ENCODE results near the gene ZNRF1.
"Not testable (repeated sequence)": the region's sequence is repeated elsewhere in the genome, so short reads cannot be mapped to it uniquely, and the experiment has no call there.

The ZNRF1 gene

DNA sequence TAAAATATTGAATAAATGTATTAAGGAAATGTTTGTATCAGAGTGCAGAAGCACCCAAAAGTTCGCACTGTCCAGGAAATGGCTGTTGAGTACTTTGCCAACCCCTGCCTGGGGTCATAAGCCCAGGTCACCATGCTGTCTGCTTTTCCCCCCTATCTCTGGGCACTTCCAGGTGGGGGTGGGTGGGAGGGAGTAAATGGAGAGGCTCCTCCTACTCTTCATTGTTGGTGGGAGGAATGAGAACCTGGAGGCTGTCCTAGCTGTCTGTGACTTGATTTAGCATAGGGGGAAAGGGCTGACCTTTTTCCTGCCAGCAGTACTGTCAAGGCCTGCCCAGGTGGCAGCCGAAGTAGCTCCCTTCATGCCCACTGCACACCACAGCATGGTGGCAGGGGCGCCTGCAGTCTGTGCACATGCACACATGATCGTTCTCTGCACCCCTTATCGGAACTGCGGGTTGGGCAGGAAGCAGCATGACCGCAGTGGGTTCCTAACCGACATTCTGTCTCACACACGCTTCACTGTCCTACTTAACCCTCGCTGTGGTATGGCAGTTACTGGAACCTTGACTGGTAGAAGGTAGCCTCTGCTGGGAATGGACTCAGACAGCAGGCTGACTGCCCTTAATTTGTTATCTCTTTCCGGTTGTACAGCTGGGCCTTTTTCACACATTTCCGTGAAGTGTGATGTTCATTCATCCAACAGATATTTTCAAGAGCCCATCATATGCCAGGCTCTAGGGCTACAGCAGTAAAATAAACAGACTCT is 76.3 kb downstream of the ZNRF1 start:
- DNase-seq (ENCODE audit: low read depth in 2 of 2, low spot score in 1 of 2): peak; percentile 58 to 63

DNA sequence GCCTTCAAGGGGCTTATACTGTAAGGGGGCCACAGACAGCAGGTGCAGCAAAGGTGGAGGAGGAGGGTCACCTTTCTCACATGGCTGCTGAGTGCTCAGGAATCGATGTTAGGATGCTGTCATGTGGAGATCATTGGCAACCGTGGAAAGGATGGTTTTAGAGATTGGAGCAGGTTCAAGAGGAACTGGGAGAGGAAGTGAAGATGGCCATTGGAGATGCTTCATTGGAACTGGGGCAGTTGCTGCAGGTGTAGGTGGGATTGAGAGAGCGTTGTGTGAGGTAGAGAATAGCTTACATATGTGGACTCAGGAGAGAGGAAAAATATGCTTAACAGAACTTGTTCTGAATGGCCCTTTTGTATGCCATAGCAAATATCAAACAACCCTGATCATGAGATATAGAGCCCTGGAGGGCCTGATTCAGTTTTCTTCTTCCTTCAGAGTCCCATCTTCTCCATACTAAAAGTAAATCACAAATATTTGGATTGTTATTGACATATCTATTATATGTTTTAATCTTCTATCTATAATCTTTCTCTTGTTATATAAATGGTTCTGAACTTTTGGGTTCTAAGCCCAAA is 77.0 kb downstream of the ZNRF1 start:
- DNase-seq (ENCODE audit: low read depth in 2 of 2, low spot score in 1 of 2): no peak

DNA sequence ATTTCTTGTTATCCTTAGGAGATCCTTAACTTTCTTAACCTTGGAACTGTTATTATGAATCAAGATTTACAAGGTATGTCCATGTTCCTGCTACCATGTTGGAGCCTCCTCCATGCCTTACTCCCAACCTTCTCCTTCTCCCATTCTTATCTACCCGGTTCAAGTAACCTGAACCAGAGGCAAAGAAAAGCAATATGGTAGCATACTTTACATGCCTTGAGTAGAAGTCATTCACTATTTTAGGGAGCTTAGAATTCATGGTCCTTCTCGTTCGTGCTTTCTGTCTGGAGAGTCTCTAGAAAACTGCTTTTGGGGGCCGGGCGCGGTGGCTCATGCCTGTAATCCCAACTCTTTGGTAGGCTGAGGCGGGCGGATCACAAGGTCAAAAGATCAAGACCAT is 80.1 kb downstream of the ZNRF1 start:
- no peak for DNase-seq (ENCODE audit: low read depth in 2 of 2, low spot score in 1 of 2)

DNA sequence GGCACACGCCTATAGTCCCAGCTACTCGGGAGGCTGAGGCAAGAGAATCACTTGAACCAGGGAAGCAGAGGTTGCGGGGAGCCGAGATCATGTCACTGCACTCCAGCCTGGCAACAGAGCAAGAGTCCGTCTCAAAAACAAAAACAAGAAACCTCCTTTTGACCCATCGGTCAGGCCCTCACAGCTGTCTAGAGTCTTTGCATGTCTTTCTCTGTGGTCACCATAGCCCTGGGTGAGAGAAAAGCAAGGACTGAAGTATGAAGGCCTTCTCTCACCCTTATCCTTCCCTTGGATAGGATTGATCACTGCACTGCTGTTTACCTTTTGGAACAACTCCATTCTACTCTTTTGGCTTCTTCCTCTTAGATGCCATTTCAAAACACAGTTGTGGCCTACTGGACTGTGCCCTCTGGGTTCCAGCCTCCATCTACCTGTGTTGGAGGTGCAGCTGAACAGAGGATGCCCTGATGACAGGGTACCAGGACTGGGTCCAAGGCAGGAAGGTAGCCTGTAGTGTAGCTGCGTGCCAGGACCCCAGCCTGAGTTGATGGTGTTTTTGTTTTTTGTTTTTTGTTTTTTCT is 80.6 kb downstream of the ZNRF1 start:
- no peak for DNase-seq (ENCODE audit: low read depth in 2 of 2, low spot score in 1 of 2)

DNA sequence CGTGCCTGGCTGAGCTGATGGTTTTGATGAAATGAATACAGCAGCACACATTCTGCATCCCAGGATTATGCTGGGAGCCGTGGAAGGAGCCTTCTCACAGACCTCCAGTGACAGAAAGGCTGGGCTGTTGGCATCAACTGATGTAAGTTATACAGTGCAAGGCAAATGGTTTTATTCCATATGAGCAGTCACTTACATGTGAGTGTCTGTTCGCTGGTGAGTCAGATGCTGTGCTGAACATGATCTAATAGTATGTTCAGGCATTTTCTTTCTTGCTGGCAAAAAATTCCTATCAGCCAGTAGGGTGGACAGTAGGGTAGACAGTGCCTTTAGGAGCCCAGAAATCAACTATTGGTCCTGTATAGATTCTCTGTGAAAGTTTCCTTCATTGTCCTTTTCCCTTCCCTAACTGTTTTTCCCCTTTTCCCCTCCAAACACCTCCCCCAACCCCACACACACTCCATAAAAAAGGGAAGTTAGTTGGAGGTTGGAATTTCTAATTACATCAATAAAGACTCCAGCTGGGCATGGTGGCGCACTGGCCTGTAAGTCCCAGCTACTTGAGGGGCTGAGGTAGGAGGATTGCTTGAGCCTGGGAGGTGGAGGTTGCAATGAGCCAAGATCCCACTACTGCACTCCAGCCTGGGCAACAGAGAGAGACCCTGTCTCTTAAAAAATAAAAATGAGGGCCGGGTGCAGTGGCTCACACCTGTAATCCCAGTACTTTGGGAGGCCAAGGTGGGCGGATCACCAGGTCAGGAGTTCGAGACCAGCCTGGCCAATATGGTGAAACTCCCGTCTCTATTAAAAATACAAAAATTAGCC is 81.6 kb downstream of the ZNRF1 start:
- no peak for DNase-seq (ENCODE audit: low read depth in 2 of 2, low spot score in 1 of 2)

DNA sequence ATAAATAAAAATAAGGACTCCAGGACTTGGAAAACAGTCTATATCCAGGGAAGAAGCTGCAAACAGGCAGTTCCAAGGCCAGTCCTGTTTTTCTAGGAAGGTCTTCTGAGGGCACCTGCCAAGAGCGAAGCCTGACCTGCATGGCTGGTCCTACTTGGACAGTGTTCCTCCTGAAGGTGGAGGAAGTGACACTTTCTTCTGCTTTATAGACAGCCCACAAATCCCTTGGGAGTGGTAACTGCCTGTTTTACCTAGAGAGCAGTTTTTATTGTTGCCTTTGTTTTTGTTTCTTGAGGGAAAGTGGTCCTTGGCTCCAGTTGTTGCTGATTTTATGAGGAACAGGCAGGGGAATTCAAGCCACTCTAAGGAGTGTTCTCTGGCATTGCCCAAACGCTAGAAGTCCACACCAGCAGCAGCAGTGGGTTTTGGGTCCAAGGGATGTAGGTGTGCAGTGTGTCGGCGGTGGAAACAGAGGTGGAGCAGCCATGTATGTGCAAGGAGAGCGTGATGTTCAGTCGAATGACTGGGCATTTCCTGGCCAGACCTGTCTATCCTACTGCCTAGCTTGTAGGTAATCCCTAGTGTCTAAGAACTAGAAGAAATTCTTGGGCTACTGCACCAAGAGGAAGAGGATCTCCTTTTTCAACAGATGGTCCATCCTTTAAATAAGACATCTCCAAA is 82.5 kb downstream of the ZNRF1 start:
- no peak for DNase-seq (ENCODE audit: low read depth in 2 of 2, low spot score in 1 of 2)

DNA sequence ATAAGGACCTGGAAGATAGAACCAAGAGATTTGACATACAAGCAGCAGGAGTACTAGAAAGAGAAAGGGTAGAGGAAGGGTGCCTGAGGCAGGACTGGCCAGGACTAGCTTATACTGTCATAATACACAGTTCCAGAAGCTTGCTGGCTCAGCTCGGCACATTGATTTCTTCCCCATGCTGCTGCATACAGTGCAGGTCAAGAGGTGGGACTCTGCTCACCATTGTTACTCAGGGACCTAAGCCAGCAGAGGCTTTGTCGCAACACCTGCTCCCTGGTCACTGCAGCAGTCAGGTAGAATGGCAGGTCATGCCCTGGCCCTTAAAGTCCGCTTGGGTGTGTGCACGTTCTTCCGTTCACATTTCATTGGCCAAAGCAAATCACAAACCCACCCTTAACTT is 85.0 kb downstream of the ZNRF1 start:
- DNase-seq (ENCODE audit: low read depth in 2 of 2, low spot score in 1 of 2): no peak

DNA sequence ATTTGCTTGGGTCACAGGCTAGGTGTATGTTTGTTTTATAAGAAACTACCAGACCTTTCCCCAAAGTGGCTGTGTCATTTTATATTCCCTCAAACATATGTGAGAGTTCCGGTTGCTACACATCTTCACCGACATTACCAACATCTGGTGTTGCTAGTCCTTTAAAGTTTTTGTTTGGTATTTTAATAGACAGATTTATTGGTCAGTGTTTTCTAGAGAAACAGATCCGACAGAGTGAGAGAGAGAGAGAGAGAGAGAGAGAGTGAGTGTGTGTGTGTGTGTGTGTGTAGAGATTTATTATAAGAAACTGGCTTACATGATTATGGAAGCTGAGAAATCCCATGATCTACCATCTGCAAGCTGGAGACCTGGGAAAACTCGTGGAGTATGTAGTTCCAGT is 86.7 kb downstream of the ZNRF1 start:
- DNase-seq (ENCODE audit: low read depth in 2 of 2, low spot score in 1 of 2): no peak

DNA sequence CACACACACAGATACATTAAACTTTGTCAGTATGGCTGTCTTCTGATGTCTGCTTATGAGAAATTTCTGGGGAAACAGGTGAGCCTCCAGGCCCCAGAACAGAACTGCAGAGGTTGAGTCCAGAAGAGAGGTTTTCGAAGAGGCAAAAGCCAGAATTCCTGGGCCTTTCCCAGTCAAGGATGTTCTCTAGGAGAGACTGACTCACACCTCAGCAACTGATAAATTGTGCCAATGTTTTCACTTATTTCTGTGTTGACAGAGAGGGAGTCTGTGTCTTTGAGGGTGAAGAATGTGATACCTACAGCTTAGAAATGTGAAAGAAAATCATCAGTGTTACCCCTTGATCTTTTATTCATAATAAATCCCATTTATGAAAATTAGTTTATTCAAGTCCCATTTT is 87.5 kb downstream of the ZNRF1 start:
- DNase-seq (ENCODE audit: low read depth in 2 of 2, low spot score in 1 of 2): no peak

DNA sequence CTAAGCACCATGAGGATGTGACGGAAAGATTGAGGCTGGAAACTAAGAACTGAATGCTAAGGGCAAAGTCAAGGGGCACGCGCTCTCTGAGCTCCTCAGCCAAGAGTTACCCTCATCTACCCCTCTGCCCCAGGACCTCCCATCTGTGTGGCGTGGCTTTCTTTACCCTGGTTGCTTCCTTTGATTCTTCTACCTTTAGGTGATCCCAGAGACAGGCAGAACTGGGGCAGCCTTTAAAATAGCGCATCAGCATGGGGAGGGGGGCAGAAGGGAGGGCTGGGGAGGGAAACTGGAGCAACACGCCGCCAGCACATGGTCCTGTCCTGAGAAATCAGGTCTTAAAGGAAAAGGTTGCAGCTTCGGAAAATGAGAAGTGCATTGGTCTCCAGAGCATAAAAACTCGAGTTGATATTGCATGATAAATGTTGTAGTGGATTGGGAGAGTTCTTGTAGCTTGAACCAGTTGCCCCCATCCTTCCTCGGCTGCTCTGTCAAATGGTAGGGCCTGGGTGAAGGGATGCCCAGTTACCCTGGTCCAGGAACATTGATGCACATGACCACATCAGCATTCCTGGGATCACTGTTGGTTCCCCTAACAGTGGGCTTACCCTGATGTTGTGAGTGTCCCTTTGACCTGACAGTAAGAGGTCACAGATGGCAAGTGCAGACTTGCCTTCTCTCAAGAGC is 88.0 kb downstream of the ZNRF1 start:
- no peak for DNase-seq (ENCODE audit: low read depth in 2 of 2, low spot score in 1 of 2)

DNA sequence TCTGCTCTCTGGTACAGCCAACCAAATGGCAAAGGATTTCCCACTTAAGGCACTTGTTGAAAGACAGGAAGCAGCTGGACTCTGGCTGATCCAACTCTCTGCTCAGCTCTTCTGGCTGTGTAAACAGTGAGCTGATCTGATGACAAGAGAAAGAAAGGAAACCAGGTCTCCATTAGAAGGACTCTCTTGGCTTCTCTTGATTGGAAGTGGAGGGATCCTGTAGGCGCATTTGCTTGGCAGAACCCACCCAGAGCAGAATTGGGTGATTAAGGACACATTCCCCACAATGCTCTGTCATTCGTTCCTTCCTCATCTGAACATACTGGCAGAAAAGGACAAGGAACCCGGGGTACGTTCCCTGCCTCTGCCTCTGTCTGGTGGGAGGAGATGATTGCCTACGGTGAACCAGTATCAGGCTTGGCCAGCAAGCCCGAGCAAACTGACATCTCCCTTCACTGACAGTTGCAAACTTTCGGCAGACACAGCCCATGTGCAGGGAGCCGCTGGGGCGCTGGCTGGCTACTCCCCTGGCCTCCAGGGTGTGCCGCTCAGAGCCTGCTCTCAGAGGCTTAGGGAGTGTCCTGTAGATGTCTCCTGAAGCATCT is 88.7 kb downstream of the ZNRF1 start:
- DNase-seq (ENCODE audit: low read depth in 2 of 2, low spot score in 1 of 2): no peak

DNA sequence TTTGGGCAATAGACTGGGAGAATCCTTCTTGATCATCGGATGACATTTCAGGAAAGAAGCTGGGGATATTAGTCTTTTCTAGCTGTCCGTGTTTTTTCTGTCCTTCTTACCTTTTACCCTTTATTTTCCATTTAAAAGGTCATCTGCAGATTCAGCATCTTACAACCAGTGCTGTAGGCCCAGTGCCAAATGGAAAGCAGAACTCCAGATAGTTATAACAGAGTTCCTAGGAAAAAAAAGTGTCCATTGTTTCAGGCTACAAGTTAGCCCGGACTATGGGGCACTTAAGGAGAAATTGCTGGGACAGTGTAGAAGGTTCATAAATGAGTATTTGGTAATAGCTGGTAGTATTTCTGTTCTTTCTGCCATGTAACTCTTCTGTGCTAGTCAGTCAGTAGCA is 89.4 kb downstream of the ZNRF1 start:
- no peak for DNase-seq (ENCODE audit: low read depth in 2 of 2, low spot score in 1 of 2)

DNA sequence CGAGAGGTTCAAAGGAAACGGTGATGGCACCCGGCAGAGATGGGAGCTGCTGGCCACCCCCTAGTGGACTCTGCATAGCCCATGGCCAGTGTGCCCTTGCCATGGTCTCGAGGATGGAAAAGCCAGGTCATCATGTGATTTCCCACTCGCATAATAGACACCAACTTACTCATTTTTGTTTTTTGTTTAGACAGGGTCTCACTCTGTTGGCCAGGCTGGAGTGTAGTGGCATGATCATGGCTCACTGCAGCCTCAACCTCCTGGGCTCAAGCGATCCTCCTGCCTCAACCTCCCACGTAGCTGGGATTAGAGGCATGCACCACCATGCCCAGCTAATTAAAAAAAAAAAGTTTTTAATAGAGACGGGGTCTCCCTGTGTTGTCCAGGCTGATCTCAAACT is 90.1 kb downstream of the ZNRF1 start:
- no peak for DNase-seq (ENCODE audit: low read depth in 2 of 2, low spot score in 1 of 2)

DNA sequence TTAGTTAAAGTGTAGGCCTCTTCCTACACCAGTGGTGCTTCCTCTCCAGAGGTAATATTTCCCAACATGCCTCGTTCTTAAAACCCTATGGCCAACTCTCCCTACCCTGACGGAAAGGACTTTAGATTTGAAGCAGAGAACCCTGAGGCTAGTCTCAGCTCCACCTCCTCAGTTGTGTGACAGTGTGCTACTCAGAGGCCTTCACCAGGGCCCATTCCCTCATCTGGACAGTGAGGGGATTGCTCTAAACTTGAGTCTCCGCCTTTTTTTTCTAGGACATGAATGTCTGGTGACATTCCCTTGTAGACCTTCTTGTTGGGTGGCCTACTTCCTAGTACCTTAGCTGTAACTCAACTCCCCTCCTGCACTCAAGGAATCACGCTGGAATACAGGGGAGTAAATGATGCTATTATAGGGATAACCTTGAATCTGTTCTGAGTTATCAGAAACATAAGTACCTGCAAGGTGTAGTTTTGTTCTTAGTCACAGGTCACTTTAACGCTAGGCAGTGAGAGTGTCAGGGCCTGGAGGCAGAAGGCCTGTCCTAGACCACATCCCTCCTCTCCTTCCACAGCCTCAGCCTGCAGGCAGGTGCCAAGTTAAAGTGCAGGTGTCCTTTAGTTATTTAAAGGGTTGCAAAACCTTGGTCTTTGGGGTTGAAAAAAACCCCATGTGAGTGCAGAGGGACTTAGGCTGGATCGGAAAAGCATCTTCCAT is 90.8 kb downstream of the ZNRF1 start:
- no peak for DNase-seq (ENCODE audit: low read depth in 2 of 2, low spot score in 1 of 2)

DNA sequence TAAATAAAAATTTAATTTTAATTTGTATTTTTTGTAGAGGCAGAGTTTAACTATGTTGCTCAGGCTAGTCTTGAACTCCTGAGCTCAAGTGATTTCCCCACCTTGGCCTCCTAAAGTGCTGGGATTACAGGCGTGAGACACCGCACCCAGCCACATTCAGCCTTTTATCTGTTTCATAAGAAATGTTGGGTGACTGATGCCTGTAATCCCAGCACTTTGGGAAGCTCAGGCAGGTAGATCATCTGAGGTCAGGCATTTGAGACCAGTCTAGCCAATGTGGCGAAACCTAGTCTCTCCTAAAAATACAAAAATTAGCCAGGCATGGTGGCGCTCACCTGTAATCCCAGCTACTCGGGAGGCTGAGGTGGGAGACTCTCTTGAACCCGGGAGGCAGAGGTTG is 92.1 kb downstream of the ZNRF1 start:
- not testable (repeated sequence) for DNase-seq (ENCODE audit: low read depth in 2 of 2, low spot score in 1 of 2)

DNA sequence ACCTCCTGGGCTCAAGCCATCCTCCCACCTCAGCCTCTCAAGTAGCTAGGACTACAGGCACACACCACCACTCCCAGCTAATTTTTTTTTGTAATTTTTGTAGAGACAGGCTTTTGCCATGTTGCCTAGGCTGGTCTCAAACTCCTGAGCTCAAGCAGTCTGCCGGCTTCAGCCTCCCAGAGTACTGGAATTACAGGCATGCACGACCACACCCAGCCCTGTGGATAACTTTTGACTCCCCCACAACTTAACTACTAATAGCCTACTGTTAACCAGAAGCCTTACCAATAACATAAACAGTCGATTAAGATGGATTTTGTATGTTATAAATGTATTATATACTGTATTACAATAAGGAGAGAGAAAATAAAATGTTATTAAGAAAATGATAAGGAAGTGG is 92.8 kb downstream of the ZNRF1 start:
- not testable (repeated sequence) for DNase-seq (ENCODE audit: low read depth in 2 of 2, low spot score in 1 of 2)

DNA sequence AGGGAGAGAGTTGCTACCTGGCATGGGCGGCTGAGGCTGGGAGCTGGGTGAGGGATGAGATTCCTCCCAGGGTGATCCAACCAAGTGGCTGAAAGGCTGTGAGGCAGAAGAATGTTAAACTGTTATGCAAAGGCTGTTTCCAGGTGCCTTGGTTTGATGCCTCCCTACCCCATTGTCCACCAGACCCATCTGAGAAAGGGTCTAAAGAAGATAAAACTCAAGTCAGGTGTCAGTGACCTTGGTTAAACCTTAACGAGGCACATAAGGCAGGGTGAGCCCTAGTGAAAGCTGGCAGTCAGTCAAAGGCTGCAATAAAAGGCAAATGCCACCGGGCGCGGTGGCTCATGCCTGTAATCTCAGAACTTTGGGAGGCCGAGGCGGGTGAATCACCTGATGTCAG is 94.0 kb downstream of the ZNRF1 start:
- DNase-seq (ENCODE audit: low read depth in 2 of 2, low spot score in 1 of 2): no peak

DNA sequence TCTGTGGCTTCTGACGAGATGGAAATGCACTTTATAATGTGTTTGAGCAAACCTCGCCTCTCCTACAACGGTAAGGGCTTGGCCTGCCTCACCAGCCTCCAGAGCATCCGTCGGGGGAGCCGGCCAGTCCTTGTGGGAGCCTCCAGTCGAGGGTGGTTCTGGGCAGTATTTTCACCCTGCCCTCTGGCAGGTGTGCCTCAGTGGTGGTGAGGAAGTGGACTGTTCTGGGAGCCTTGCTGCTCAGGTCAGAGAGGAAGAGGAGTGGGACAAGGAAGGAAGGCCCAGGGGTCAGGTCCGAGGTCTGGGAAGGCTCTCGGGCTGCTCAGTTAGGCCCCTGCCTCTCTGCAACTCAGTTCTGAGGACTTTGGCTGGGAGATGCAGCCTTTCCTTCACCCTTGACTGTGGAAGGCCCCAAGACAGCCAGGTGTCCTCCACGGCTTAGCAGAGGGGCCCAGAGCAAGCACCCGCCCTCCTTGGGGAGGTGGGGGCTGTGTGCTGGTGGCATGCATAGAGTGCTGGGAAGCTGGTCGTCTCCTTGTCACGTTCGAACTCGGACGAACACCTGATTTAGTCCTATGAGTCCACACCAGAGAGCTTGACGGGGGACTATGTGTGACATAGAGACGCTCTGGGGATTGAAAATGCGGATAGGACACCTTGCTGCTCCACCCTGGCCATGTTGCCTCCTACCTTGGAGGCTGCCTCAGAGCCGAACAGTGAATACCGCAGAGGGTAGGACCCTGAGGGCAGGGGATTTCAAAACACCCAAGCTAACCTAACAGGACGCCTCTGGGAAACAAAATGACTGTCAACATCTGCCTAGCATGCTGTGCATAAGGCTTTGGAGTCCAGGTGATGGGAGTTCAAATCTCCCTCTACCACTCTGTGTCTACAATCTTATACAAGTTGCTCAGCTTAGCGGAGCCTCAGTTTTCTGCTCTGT is 95.0 kb downstream of the ZNRF1 start:
- no peak for DNase-seq (ENCODE audit: low read depth in 2 of 2, low spot score in 1 of 2)

DNA sequence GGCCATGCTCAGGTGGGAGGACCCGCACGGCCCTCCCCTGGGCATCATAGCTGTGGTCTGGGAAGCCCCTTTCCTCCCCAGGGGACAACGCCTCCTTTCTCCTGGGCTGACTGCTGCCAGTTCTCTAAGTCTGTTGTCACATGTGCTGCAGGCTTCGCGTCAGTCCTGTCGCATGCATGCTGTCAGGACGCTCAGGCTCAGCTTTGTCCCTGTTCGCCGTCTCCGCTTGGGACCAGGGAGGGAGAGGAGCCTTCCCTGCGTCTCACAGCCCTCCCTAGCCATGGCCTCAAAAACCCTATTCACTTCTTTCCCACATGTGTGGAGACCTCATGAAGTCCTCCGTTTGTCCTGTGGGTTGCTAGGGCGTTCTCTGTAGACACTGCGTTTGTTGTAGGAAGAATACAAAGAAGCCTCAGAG is 96.4 kb downstream of the ZNRF1 start:
- DNase-seq (ENCODE audit: low read depth in 2 of 2, low spot score in 1 of 2): no peak
